ENCODE results near the gene PLEKHA1. TPM values are rescaled to one million over a fixed set of nuclear protein-coding genes. Genes with fewer than 3 reads are reported as not detected.

The PLEKHA1 gene
- 15.1 to 25.3 TPM (median 21.5 TPM) in 5 replicates for total RNA-seq (2022; extraction: Qiagen RNA extraction)

GRCh38 chr10:122374237-122374858 is at the start of gene PLEKHA1:
TSS of gene PLEKHA1 (plus strand) at chr10:122374708. CDS start at chr10:122393201, 18,493 bp downstream.

GRCh38 chr10:122454603-122455080 is 80.1 kb downstream of the PLEKHA1 start, which contains the start of gene ARMS2:
TSS of gene ARMS2 (plus strand) at chr10:122454653. CDS start at chr10:122454728, 75 bp downstream.

GRCh38 chr10:122461367-122461728 is 86.8 kb downstream of the PLEKHA1 start, which contains the start of gene HTRA1:
TSS of gene HTRA1 (plus strand) at chr10:122461553. CDS start at chr10:122461653, 100 bp downstream.

Other genes starting within 250 kb of the PLEKHA1 start
- 0.35 to 0.82 TPM (median 0.64 TPM) in 5 replicates for gene BTBD16, start 103.4 kb upstream of the PLEKHA1 start, total RNA-seq (2022; extraction: Qiagen RNA extraction)
- gene ARMS2, start 79.9 kb downstream of the PLEKHA1 start, total RNA-seq (2022; extraction: Qiagen RNA extraction), result 0.13 TPM in 1 of 5 replicates, not detected in the others
- 53.6 to 68.1 TPM (median 54.4 TPM) in 5 replicates for gene HTRA1, start 86.8 kb downstream of the PLEKHA1 start, total RNA-seq (2022; extraction: Qiagen RNA extraction)
- gene DMBT1, start 186.0 kb downstream of the PLEKHA1 start, total RNA-seq (2022; extraction: Qiagen RNA extraction), result 0.03 to 0.11 TPM (median 0.08 TPM) in 5 replicates

All from A549 treated with CORT108297 at 1 μM for 4 hours (cell line).